Activated CD4-positive, alpha-beta T cell treated with anti-CD3 and anti-CD28 coated beads, Interleukin-2, amount 10 ng/mL, durations not matched to agents 7 days and 5 days (primary cell): ENCODE measurements around the gene DPH5. TPM values are rescaled to one million over a fixed set of nuclear protein-coding genes. Genes with fewer than 3 reads are reported as not detected.
"Not testable (repeated sequence)": the region's sequence is repeated elsewhere in the genome, so short reads cannot be mapped to it uniquely, and the experiment has no call there.

Experiments
- CTCF ChIA-PET: fragments of 350-600 bp; sonication (Branson Sonifier 250); formaldehyde crosslinking; loops from one replicate; lab custom pipeline; 2021; ENCODE audit warnings: antibody characterized with exemption; lab: Charles Lee
- POLR2A ChIA-PET: fragments of 350-600 bp; sonication (Branson Sonifier 250); formaldehyde crosslinking; loops from one replicate; lab custom pipeline; 2021; ENCODE audit warnings: antibody characterized with exemption; lab: Charles Lee
- DNase-seq: peaks from one replicate; pipeline ENCODE4 v3.0.0-alpha.2; 2020
- H3K27ac Mint-ChIP-seq: one replicate; pipeline ENCODE4 v1.8.0; 2021; ENCODE audit warnings: mild to moderate bottlenecking, moderate library complexity, mixed read lengths
- H3K27me3 Mint-ChIP-seq: one replicate; pipeline ENCODE4 v1.8.0; 2021; ENCODE audit warnings: mixed read lengths
- H3K36me3 Mint-ChIP-seq: one replicate; pipeline ENCODE4 v1.8.0; 2021; ENCODE audit warnings: low read depth, mixed read lengths
- H3K4me1 Mint-ChIP-seq: one replicate; pipeline ENCODE4 v1.8.0; 2021; ENCODE audit warnings: mixed read lengths
- H3K4me3 Mint-ChIP-seq: one replicate; pipeline ENCODE4 v1.8.0; 2021; ENCODE audit warnings: mild to moderate bottlenecking, moderate library complexity, mixed read lengths
- H3K9me3 Mint-ChIP-seq: one replicate; pipeline ENCODE4 v1.8.0; 2021; ENCODE audit warnings: mixed read lengths
- total RNA-seq, 2 experiments: library from RNA; stranded (reverse); gene quantifications; one replicate each; pipeline ENCODE4 v1.2.3, GENCODE V29; 2021

Gene DPH5
- total RNA-seq: 10 to 100 TPM; 32.8 to 38.9 TPM

GRCh38 chr1:101025657-101026429 is at the start of gene DPH5:
Gene DPH5, minus strand, starts transcription at chr1:101025784. Its CDS starts 341 bp downstream, at chr1:101025443.
- Mint-ChIP-seq H3K36me3 (peaks cover 62% of the 10 kb centered on the region), H3K9me3 (no peaks in the 10 kb centered on the region), H3K27ac (peak within 1 kb of the TSS; percentile 89), H3K27me3 (no peaks in the 10 kb centered on the region), H3K4me3 (peak within 1 kb of the TSS; percentile 90), H3K4me1 (peaks cover 63% of the 10 kb centered on the region)
- DNase-seq: peak; percentile 91
- ChIA-PET POLR2A (interaction anchor here (0.5 kb wide), 1 partner anchor 209 kb away, joined by 3 read pairs; no protein-coding TSS in a partner anchor), CTCF (interaction anchor here (0.7 to 1.1 kb wide), 3 partner anchors 16 to 332 kb away, joined by 3 to 5 read pairs (median 3); no protein-coding TSS in a partner anchor)

DNA sequence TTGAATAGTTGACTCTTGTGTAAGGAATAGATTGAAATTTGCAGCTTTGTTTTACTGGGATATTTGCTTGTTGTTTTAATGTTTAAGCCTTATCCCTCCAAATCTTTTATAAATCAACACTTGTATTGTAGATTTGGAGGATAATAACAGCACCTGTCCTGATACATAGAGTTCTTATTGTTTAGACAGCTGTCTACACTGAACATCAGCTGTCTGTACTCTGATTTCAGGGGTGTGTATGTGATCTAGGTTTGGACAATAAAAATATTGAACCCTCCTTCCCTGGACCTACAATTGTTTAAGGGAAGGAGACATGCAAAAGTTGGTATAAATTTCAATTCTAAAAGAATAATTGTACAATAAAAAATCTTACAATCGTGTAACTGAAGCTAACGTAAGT is 48.3 kb upstream of the DPH5 start:
- ChIA-PET POLR2A (no interaction called here), CTCF (interaction anchor here (0.6 to 1.5 kb wide), 2 partner anchors 80 to 181 kb away, joined by 3 read pairs; no protein-coding TSS in a partner anchor)
- Mint-ChIP-seq H3K4me3 (no peak overlapping the region), H3K27me3 (no peaks in the 10 kb centered on the region), H3K9me3 (peaks cover 15% of the 10 kb centered on the region), H3K36me3 (peaks cover 66% of the 10 kb centered on the region), H3K4me1 (peaks cover 31% of the 10 kb centered on the region), H3K27ac (no peak overlapping the region)
- no peak for DNase-seq

GRCh38 chr1:101071470-101071891 is 45.9 kb upstream of the DPH5 start:
- DNase-seq: no peak
- CTCF ChIA-PET: no interaction called here
- POLR2A ChIA-PET: no interaction called here
- Mint-ChIP-seq H3K36me3 (peaks cover 55% of the 10 kb centered on the region), H3K4me1 (peaks cover 39% of the 10 kb centered on the region), H3K9me3 (peaks cover 16% of the 10 kb centered on the region), H3K27ac (no peak overlapping the region), H3K4me3 (no peak overlapping the region), H3K27me3 (no peaks in the 10 kb centered on the region)

GRCh38 chr1:101069158-101069557 is 43.6 kb upstream of the DPH5 start:
- H3K9me3 Mint-ChIP-seq: peaks cover 16% of the 10 kb centered on the region
- ChIA-PET POLR2A (no interaction called here), CTCF (no interaction called here)
- no peak overlapping the region for H3K4me3 Mint-ChIP-seq
- H3K27me3 Mint-ChIP-seq: no peaks in the 10 kb centered on the region
- DNase-seq: no peak
- peaks cover 46% of the 10 kb centered on the region for H3K36me3 Mint-ChIP-seq
- peaks cover 54% of the 10 kb centered on the region for H3K4me1 Mint-ChIP-seq
- H3K27ac Mint-ChIP-seq: no peak overlapping the region

DNA sequence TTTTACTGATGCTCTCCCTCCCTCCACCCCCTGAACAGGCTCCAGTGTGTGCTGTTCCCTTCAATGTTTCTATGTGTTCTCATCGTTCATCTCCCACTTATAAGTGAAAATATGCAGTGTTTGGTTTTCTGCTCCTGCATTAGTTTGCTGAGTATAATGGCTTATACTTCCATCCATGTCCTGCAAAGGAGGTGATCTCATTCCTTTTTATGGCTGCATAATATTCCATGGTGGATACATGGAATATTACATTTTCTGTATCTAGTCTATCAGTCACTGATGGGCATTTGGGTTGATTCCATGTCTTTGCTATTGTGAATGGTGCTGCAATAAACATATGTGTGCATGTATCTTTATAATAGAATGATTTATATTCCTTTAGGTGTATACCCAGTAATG is 41.4 kb upstream of the DPH5 start:
- H3K4me3 Mint-ChIP-seq, H3K9me3 Mint-ChIP-seq, POLR2A ChIA-PET: not testable (repeated sequence)

GRCh38 chr1:101066260-101066936 is 40.8 kb upstream of the DPH5 start:
- peaks cover 59% of the 10 kb centered on the region for H3K4me1 Mint-ChIP-seq
- H3K9me3 Mint-ChIP-seq: peaks cover 7% of the 10 kb centered on the region
- no peak overlapping the region for H3K4me3 Mint-ChIP-seq
- POLR2A ChIA-PET: interaction anchor here (0.6 kb wide), 1 partner anchor 15 kb away, joined by 3 read pairs; no protein-coding TSS in a partner anchor
- peak overlapping the region; percentile 72 for H3K27ac Mint-ChIP-seq
- H3K36me3 Mint-ChIP-seq: peaks cover 43% of the 10 kb centered on the region
- CTCF ChIA-PET: no interaction called here
- DNase-seq: no peak
- no peaks in the 10 kb centered on the region for H3K27me3 Mint-ChIP-seq

More for the DNA sequence above, 41.4 kb upstream of the DPH5 start:
- peaks cover 60% of the 10 kb centered on the region for H3K4me1 Mint-ChIP-seq
- H3K27ac Mint-ChIP-seq, CTCF ChIA-PET, H3K27me3 Mint-ChIP-seq, DNase-seq: not testable (repeated sequence)
- peaks cover 42% of the 10 kb centered on the region for H3K36me3 Mint-ChIP-seq

- no peak overlapping the region for H3K4me3 Mint-ChIP-seq
- peak overlapping the region; percentile 75 for H3K27ac Mint-ChIP-seq
- H3K4me1 Mint-ChIP-seq: peaks cover 52% of the 10 kb centered on the region
- no peak for DNase-seq
- ChIA-PET CTCF (interaction anchor here (0.6 kb wide), 1 partner anchor 305 kb away, joined by 4 read pairs; no protein-coding TSS in a partner anchor), POLR2A (no interaction called here)
- no peaks in the 10 kb centered on the region for H3K27me3 Mint-ChIP-seq
- peaks cover 42% of the 10 kb centered on the region for H3K36me3 Mint-ChIP-seq
- H3K9me3 Mint-ChIP-seq: peaks cover 8% of the 10 kb centered on the region
Measured at GRCh38 chr1:101065575-101065974, 40.0 kb upstream of the DPH5 start.

DNA sequence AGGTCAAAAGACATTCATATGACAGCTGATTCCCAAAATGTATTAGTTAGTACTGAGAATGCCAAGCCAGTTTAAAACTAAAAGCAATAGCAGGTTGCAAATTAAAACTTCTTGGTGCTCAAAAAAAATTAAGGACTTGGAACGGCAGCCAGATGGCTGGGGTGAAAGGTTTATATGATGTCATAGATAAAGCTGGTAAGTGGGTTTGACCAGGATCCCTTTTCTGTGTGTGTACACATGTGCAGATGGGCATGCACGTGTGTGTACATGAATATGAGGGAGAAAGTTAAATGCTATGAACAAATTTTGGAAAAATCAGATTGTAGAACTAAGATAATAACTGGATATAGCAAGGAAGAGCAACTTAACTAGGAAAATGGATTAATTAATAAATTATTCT is 39.1 kb upstream of the DPH5 start:
- Mint-ChIP-seq H3K4me3 (no peak overlapping the region), H3K27ac (no peak overlapping the region), H3K27me3 (no peaks in the 10 kb centered on the region), H3K9me3 (peaks cover 12% of the 10 kb centered on the region), H3K4me1 (peaks cover 51% of the 10 kb centered on the region), H3K36me3 (peaks cover 46% of the 10 kb centered on the region)
- ChIA-PET CTCF (interaction anchor here (0.6 kb wide), 1 partner anchor 129 kb away, joined by 4 read pairs; no protein-coding TSS in a partner anchor), POLR2A (no interaction called here)
- DNase-seq: no peak

DNA sequence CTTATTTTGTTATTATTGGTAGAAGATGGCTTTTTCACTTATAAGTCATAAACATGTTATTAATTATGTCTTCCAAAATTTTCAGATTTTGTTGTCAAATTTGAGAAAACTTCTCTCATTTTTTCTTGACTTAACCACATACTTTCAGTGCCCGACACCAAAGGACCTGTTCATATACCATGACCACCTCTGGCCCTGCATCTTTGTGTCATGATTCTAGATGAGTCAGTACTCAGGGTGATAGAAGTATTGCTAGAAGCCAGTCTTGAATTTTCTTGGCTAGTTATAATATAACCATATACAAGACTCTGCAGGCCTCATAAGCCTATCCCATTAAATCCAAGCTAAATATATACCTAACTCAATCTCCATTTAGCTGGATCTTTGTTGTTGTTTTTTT is 35.4 kb upstream of the DPH5 start:
- DNase-seq: no peak
- Mint-ChIP-seq H3K27ac (no peak overlapping the region), H3K9me3 (peaks cover 16% of the 10 kb centered on the region), H3K36me3 (peaks cover 45% of the 10 kb centered on the region), H3K27me3 (no peaks in the 10 kb centered on the region), H3K4me1 (peaks cover 29% of the 10 kb centered on the region), H3K4me3 (no peak overlapping the region)
- CTCF ChIA-PET: no interaction called here
- POLR2A ChIA-PET: no interaction called here

DNA sequence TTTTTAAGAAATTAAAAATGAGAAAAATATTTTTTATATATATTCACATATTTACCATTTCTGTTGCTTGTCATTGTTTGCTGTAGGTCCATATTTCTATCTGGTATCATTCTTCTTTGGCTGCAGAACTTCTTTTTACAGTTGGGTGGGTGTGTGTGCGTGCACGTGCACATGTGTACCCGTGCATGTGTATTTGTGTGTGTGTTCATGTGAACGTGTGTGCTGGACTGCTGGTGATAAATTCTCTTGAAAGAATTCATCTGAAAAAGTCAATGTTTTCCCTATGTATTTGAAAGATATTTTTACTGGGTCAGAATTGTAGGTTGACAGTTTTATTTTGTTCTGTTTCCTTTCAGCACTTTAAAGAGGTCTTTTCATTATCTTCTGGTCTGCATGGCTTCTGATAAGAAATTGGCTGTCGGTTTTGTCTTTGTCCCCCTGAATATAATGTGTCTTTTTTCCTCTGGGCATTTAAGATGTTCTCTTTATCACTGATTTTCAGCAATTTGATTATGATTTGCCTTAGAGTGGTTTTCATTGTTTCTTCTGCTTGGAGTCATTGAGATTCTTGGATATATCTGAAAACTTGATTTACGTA is 34.5 kb upstream of the DPH5 start:
- ChIA-PET POLR2A (no interaction called here), CTCF (no interaction called here)
- DNase-seq: no peak
- no peaks in the 10 kb centered on the region for H3K27me3 Mint-ChIP-seq
- no peak overlapping the region for H3K4me3 Mint-ChIP-seq
- peaks cover 17% of the 10 kb centered on the region for H3K9me3 Mint-ChIP-seq
- no peak overlapping the region for H3K27ac Mint-ChIP-seq
- H3K36me3 Mint-ChIP-seq: peaks cover 52% of the 10 kb centered on the region
- H3K4me1 Mint-ChIP-seq: peaks cover 25% of the 10 kb centered on the region

DNA sequence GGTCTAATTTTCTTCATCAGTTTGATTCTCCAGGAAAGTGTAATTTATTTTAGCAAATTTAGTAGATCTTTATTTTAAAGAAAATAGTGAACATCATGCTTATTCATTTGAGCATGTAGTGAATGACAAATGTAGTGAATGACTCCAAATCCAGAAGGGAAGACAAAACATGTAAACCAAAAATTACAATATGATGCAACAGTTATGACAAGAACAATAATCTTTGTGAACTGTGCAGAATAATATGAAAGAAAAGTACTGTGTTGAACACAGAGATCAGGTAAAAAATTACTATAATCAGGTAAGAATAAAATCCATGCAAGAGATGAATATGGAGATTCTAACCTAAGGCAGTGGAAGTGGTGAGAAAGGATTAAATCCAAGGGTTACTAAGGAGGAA is 30.0 kb upstream of the DPH5 start:
- Mint-ChIP-seq H3K9me3 (peaks cover 21% of the 10 kb centered on the region), H3K27me3 (no peaks in the 10 kb centered on the region), H3K4me1 (peaks cover 11% of the 10 kb centered on the region), H3K4me3 (no peak overlapping the region), H3K36me3 (peaks cover 49% of the 10 kb centered on the region), H3K27ac (no peak overlapping the region)
- DNase-seq: no peak
- ChIA-PET POLR2A (no interaction called here), CTCF (interaction anchor here (1.0 kb wide), 1 partner anchor 14 kb away, joined by 3 read pairs; no protein-coding TSS in a partner anchor)

- Mint-ChIP-seq H3K4me1 (peaks cover 6% of the 10 kb centered on the region), H3K27me3 (no peaks in the 10 kb centered on the region), H3K36me3 (peaks cover 39% of the 10 kb centered on the region), H3K4me3 (no peak overlapping the region), H3K27ac (no peak overlapping the region), H3K9me3 (peaks cover 8% of the 10 kb centered on the region)
- DNase-seq: no peak
- ChIA-PET POLR2A (no interaction called here), CTCF (no interaction called here)
Measured at GRCh38 chr1:101051688-101052638, 26.4 kb upstream of the DPH5 start.
